ENCODE results near the gene KCNK4.
A peak's percentile ranks its signal among the peaks of the same experiment; 100 is the strongest.

KCNK4 gene

DNA sequence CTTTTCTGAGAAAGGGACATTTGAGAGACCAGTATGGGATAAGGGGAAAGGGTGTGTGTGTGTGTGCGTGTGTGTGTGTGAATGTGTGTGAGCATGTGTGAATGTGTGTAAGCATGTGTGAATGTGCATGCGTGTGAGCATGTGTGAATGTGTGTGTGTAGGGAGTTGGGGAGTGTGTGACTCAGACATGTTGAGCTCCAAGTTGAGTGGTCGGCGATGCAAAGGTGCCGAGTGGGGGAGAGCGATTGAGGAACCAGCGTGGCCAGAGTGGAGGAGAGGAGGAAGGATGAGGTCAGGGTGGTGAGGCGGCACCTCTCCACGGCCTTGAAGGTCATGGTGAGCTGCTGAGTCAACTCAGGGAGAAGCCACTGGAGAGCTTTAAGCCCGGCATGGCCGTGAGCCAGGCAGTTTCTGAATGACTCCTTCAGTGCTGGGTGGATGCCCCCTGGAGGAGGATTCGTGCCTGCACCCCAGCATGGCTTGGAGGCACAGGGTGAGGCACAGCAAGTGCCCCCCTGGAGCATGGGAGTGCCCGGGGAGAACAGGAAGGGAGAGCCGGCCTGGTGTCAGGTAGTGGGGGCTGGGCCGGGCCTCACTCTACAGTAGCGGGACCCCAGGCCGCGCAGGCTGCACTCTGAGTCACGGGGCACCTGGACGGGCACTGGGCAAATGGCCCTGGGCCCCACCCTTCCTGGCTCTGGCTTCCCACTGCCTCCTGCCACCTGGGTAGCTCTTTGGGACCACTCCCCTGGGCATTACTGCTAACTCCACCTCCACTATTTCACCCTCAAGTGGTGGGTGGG lies 40.7 kb downstream of the KCNK4 start:
- peak; percentile 58 for DNase-seq

- DNase-seq = no peak
Measured at GRCh38 chr11:64333556-64333955, 42.5 kb downstream of the KCNK4 start.

DNA sequence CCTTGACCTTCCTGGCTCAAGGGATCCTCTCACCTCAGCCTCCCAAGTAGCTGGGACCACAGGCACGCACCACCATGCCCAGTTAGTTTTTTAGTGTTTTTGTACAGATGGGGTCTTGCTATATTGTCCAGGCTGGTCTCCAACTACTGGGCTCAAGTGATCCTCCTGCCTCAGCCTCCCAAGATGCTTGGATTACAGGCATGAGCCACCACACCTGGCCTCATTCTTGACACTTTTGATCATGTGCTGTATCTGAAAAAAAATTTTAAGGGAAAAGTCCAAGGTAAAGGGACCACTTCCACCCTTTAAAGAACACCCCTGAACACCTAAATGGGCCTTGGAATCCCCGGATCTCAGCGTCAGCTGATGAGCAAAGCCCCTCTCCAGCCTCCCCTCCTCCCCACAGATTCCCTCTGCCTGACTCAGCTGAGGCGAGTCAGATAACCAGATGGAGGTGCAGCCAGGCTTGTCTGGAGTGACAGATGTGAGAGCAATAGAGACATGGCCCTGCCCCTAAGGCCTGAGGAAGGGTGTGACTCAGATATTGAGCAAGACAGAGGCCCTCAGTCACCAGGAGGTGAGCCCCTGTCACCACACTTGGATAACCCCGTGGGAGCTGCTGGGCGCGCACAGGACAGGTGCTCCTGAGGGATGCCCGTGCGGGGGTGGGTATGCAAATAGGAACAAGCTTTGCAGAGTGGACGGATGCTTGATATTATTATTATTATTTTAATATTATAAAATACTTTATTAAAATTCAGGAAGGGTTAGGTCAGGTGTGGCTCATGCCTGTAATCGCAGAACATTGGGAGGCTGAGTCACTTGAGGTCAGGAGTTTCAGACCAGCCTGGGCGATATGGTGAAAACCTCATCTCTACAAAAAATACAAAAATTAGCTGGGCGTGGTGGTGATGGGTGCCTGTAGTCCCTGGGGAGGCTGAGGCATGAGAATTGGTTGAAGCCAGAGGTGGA lies 43.9 kb downstream of the KCNK4 start:
- DNase-seq = no peak

GRCh38 chr11:64337538-64338249 lies 46.6 kb downstream of the KCNK4 start:
- no peak for DNase-seq

DNA sequence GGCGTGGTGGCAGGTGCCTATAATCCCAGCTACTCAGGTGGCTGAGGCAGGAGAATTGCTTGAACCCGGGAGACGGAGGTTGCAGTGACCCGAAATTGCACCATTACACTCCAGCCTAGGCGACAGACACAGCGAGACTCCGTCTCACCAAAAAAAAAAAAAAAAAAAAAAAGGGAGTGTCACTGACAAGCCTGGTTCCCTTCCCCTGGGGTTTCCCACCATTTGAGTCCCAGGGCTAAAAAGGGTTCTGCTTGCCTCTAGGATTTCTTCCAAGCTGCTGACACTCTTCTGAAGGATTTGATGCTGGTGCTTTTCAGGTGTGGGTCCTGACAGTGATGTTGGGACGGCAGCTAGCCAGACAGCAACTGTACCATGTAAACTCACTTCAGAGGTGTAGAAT lies 47.6 kb downstream of the KCNK4 start:
- DNase-seq = no peak

- DNase-seq = no peak
Measured at GRCh38 chr11:64339286-64339685, 48.2 kb downstream of the KCNK4 start.

DNA sequence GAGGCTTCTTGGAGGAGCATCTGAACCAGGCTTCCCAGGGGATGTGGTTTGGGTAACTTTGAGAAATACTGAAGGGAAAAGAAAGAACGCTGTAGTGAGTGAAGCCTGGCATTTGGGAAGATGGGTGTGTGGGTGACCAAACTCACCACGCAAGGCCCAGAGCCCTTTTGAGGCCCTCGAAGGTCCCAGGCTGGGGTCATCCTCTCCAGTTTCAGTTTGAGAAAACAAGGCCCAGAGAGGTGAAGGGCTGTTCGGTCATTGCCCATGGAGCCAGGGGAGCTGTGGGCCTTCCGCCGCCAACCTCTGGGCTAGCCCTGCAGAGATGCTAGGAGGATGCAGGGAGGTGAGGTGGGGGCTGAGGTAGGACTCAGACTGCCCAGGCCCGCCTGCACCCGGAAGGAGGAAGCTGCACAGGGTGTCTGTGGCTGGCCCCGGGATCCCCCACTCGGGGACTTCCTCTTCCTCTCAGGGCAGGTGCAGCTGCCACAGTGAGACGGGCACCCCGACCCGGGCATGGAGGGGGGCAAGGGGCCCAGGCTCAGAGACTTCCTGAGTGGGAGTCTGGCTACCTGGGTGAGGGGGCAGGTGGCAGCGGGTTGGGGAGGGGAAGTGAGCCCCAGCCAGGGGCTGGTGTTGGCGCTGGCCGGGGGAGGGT lies 48.8 kb downstream of the KCNK4 start, which contains the start of gene CCDC88B:
TSS of gene CCDC88B (plus strand) at position 451 of the 655 bp plus-strand sequence. CDS start at position 514, 63 bp downstream.
- peak; percentile 72 for DNase-seq

GRCh38 chr11:64340671-64341335 lies 49.7 kb downstream of the KCNK4 start:
- DNase-seq = peak; percentile 80

GRCh38 chr11:64341429-64341828 lies 50.3 kb downstream of the KCNK4 start:
- DNase-seq = no peak

GRCh38 chr11:64341851-64342791 lies 51.0 kb downstream of the KCNK4 start:
- peak; percentile 88 for DNase-seq

- DNase-seq = no peak
Measured at GRCh38 chr11:64342869-64343745, 52.0 kb downstream of the KCNK4 start.

- DNase-seq = no peak
Measured at GRCh38 chr11:64343767-64344559, 52.9 kb downstream of the KCNK4 start.

DNA sequence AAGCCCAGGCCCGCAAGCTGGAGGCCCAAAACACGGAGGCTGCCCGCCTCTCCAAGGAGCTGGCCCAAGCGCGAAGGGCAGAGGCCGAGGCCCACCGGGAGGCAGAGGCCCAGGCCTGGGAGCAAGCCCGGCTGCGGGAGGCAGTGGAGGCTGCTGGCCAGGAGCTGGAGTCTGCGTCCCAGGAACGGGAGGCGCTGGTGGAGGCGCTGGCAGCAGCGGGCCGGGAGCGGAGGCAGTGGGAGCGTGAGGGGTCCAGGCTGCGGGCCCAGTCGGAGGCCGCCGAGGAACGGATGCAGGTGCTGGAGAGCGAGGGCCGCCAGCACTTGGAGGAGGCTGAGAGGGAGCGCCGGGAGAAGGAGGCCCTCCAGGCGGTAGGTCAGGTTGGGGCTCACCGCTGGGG lies 53.7 kb downstream of the KCNK4 start:
- no peak for DNase-seq

DNA sequence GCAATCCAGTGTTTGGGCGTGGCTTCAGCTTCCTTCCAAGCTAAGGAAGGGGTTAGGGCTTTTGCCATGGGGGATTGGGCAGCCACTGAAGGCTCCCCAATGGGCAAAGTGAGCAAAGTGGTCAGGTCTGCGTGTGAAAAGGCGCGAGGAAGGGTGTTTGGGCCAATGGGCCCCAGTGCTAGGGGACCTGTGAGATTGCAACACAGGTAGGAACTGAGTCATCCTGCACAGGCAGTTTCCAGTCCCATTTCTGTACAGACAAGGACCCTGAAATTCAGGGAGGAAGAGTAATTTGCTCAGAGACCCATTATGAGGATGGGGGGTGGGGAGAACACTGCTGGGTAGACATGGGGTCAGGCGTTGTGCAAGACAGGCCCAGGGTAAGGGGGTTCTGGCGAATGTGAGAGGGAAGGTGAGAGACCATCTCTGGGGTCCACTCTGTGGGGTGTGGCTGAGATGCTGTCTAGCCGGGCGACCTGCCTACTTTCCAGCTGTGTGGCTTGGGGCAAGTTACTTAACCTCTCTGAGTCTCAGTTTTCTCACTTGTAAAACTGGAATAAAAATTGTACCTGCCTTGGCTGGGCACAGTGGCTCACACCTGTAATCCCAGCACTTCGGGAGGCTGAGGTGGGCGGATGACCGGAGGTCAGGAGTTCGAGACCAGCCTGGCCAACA lies 56.2 kb downstream of the KCNK4 start:
- no peak for DNase-seq

- no peak for DNase-seq
Measured at GRCh38 chr11:64348383-64349024, 57.4 kb downstream of the KCNK4 start.

DNA sequence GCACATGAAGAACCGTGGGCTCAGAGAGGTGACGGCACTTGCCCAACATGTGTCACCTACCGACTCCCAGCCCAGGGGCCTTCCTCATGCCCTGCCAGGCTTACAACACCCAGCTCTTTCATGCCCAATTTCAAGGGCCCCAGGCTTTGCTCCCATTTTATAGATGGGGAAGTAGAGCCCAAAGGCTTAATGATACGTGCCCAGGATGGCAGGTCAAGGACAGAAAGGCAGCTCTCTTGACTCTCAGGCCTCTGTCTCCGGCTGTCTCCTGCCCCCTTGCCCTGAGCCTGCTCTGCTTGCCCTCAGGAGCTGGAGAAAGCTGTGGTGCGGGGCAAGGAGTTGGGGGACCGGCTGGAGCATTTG lies 57.9 kb downstream of the KCNK4 start:
- DNase-seq = no peak

GRCh38 chr11:64349404-64349803 lies 58.3 kb downstream of the KCNK4 start:
- no peak for DNase-seq

Data from stimulated activated CD4-positive, alpha-beta T cell treated with anti-CD3 and anti-CD28 coated beads, Interleukin-12 subunit alpha, Interleukin-12 subunit beta, amount 100 ng/mL, for 4 hours (primary cell).